ENCODE measurements around the gene NCOA6.

NCOA6 gene

DNA sequence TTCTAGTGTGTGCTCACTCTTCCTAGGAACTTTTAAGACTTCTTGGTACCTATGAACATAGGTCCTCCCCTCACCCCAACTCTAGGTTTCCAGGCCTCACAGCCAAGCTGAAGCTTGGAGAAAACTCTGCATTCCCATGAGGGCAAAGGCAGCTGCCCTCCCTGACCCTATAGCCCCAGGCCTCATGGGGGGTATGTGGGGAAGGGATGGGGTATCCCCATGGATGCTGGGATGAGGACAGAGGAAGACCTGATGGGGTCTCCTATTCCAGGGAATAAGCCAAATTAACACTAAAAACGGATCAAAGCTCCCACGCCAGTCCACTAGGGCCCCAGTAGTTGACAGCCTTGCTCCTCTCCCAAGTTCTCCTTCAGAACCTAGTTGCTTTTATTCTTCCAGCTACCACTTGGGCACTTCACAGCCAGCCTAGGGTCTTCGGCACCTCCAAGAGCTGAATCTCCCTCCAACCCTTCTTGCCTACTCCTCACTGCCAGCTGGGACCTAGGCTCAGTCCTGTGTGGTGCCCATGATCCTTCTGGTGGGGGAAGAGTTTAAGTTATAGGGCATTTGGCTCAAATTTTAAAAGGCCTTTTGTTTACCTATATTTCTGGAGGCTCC, 113.5 kb downstream of the NCOA6 start:
- TF ChIP-seq, protein P1, sequence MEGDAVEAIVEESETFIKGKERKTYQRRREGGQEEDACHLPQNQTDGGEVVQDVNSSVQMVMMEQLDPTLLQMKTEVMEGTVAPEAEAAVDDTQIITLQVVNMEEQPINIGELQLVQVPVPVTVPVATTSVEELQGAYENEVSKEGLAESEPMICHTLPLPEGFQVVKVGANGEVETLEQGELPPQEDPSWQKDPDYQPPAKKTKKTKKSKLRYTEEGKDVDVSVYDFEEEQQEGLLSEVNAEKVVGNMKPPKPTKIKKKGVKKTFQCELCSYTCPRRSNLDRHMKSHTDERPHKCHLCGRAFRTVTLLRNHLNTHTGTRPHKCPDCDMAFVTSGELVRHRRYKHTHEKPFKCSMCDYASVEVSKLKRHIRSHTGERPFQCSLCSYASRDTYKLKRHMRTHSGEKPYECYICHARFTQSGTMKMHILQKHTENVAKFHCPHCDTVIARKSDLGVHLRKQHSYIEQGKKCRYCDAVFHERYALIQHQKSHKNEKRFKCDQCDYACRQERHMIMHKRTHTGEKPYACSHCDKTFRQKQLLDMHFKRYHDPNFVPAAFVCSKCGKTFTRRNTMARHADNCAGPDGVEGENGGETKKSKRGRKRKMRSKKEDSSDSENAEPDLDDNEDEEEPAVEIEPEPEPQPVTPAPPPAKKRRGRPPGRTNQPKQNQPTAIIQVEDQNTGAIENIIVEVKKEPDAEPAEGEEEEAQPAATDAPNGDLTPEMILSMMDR (IDR thresholded peaks at IDR 0.05; ENCODE audit: extremely low read depth, insufficient read depth, missing control alignments): no peak
- in situ Hi-C loops (cut with MboI; ENCODE audit: low pct_unique_long_range_greater_than_20kb, low sequenced_read_pairs, unreplicated experiment): loop anchor here (25.0 kb wide), 1 partner anchor 400 kb away; the partner anchor contains the start of gene AHCY
- DNase-seq (ENCODE audit: low spot score): no peak

DNA sequence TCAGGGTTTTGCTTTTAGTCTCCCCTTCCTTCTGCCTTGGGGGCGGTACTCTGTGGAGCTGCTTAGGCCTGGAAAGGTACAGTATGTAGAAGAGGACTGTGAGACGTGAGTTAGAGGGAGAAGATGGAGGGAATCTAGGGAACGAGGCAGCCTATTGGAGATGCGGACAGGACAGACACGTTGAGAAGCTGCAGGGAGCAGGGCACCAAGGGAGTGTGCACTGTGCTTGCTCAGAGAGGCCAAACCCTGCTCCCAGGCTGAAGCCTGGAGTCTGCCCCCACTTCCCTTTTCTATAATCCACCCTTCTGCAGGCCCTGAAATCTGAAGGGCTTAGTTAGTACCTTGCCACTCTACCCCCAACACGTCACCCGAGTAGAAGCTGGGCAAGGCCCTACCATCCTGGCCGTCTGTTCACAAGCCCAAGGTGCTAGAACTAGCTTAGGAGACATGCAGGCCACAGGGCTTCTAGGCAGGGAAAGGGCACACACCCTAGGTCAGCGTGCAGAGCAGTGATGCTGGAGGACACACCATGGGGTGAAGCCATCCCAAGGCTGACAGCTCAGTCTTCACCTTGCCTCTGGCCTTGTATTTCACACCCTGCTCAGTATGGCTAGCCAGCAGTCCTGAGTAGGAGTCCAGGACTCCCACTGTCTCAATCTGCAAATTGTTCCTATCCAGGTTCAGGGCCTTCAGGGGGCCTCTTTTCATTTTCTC, 114.4 kb downstream of the NCOA6 start:
- TF ChIP-seq, protein P1 (IDR thresholded peaks at IDR 0.05; ENCODE audit: extremely low read depth, insufficient read depth, missing control alignments): no peak
- in situ Hi-C loops (cut with MboI; ENCODE audit: low pct_unique_long_range_greater_than_20kb, low sequenced_read_pairs, unreplicated experiment): loop anchor here (25.0 kb wide), 1 partner anchor 399 kb away; the partner anchor contains the start of gene AHCY

DNA sequence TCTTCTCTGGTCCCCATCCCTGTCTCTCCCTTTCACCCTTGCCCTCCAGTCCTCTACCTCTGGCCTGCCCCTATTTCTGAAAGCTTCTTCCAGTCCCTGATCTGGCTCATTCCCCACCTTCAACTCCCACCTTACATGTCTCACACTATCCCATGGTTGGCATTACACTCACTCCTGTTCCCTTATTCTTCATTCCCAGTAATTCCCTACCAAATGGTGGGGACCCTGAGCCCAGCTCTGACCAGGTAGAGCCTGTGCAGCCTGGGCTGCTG, 114.9 kb downstream of the NCOA6 start:
- in situ Hi-C loops (cut with MboI; ENCODE audit: low pct_unique_long_range_greater_than_20kb, low sequenced_read_pairs, unreplicated experiment): loop anchor here (25.0 kb wide), 1 partner anchor 398 kb away; the partner anchor contains the start of gene AHCY
- no peak for DNase-seq (ENCODE audit: low spot score)
- TF ChIP-seq, protein P1 (IDR thresholded peaks at IDR 0.05; ENCODE audit: extremely low read depth, insufficient read depth, missing control alignments): no peak

More for the DNA sequence above, 114.4 kb downstream of the NCOA6 start:
- no peak for DNase-seq (ENCODE audit: low spot score)

DNA sequence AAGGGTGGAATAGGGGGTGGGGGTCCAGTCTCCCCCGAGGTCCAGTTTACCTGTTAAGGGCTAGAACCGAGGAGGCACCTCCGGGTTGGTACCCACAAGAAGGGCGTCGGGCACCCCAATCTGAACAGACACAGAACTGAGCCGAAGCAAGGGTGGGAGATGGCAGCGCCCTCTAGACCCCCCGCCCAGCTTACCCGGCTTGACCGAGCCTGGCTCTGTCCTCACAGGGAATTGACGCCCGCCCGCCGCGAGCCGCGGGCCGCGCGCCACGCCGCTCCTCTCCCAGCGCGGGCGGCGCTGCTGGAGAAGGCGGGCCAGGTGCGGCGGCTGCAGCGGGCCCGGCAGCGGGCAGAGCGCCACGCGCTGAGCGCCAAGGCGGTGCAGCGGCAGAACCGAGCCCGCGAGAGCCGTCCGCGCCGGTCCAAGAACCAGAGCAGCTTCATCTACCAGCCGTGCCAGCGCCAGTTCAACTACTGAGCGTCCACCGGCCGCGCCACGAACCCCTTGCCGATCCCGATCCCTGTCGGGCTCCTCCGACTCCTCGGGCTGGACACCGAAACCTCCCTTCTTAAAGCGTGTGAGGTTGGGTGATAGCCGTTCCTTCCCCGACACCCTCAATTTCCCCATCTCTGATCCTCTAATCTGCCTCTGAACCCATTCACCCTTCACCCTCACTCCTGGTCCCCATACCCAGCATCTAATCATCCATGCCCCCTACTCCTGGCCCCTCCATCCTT, 115.5 kb downstream of the NCOA6 start:
- in situ Hi-C loops (cut with MboI; ENCODE audit: low pct_unique_long_range_greater_than_20kb, low sequenced_read_pairs, unreplicated experiment): loop anchor here (25.0 kb wide), 1 partner anchor 398 kb away; the partner anchor contains the start of gene AHCY
- TF ChIP-seq, protein P1 (IDR thresholded peaks at IDR 0.05; ENCODE audit: extremely low read depth, insufficient read depth, missing control alignments): peak; percentile 49

DNA sequence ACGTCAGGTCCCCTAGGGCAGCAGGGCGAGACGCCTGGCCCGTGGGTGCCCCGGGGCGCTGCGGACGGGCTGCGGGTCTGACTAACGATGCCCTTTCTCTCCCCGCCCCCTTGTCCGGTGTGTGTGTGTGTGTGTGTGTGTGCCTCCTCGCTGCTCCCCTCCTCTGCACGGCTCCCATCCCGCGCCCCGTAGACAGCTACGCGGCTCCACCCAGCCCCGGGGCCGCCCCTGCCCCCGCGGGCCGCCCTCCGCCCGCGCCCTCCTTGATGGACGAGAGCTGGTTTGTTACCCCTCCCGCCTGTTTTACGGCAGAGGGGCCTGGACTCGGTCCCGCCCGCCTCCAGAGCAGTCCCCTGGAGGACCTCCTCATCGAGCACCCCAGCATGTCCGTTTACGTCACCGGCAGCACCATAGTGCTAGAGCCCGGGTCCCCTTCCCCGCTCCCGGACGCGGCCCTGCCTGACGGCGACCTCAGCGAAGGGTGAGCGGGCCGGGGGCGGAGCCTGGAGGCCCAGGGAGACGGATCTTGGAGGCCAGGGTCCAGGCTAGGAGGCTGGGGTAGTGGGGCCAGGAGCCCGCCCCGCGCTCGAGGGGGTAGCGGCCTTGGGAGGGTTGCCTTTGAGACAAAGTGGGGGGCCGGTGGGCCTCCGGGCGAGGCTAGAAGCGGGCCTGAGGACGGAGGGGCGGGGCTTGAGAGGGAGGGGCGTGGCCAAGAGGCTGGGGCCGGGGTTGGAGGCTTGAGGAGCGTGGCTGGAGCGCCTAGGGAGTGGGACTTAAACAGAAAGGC, 116.2 kb downstream of the NCOA6 start:
- in situ Hi-C loops (cut with MboI; ENCODE audit: low pct_unique_long_range_greater_than_20kb, low sequenced_read_pairs, unreplicated experiment): loop anchor here (25.0 kb wide), 1 partner anchor 397 kb away; the partner anchor contains the start of gene AHCY
- DNase-seq (ENCODE audit: low spot score): peak; percentile 94

More for the DNA sequence above, 115.5 kb downstream of the NCOA6 start:
- DNase-seq (ENCODE audit: low spot score): peak; percentile 90

More for the DNA sequence above, 116.2 kb downstream of the NCOA6 start:
- TF ChIP-seq, protein P1 (IDR thresholded peaks at IDR 0.05; ENCODE audit: extremely low read depth, insufficient read depth, missing control alignments): no peak
